GM12878 (cell line): ENCODE data around the gene VSTM4.

ENCODE experiments used
- ATF3 ChIP-seq: IDR thresholded peaks from 2 replicates; pipeline ENCODE4 v1.6.1; 2011; ENCODE audit warnings: low read depth, mild to moderate bottlenecking, low read length, moderate library complexity, borderline replicate concordance; ENCODE audit errors: extremely low read depth
- CBX3 ChIP-seq: fragments of 200-600 bp; sonication (generic); IDR thresholded peaks from 2 replicates; pipeline ENCODE4 v1.6.1; 2016; ENCODE audit warnings: low read depth, borderline replicate concordance
- CEBPB ChIP-seq, 2 experiments: fragments of 150-350 bp in 1 of 2; IDR thresholded peaks; 2 replicates each; pipeline ENCODE4 v1.6.1; 2012 to 2014; ENCODE audit warnings: low read depth in 2 of 2, low read length in 2 of 2, borderline replicate concordance in 1 of 2, inconsistent platforms in 1 of 2
- CTCF ChIP-seq, 3 experiments: IDR thresholded peaks in 2 of 3; conservative IDR thresholded peaks in 1 of 3; 2 replicates each; pipeline ENCODE4 v1.5.1; 2011; ENCODE audit warnings: low read depth in 3 of 3, low read length in 3 of 3, mild to moderate bottlenecking in 3 of 3, control low read depth in 2 of 3, moderate library complexity in 2 of 3, inconsistent platforms in 1 of 3, mixed read lengths in 1 of 3; ENCODE audit not compliant: control insufficient read depth in 2 of 3, insufficient read depth in 1 of 3; ENCODE audit errors: extremely low read depth in 1 of 3
- CUX1 ChIP-seq: IDR thresholded peaks from 2 replicates; pipeline ENCODE4 v1.6.1; 2012; ENCODE audit warnings: improper control_type of control experiment, low read depth, low read length; ENCODE audit not compliant: insufficient replicate concordance
- MYC ChIP-seq: IDR thresholded peaks from 2 replicates; pipeline ENCODE4 v1.6.1; 2011; ENCODE audit warnings: mild to moderate bottlenecking, low read length, moderate library complexity, inconsistent platforms; ENCODE audit not compliant: insufficient read depth, insufficient replicate concordance, insufficient read length, severe bottlenecking
- NFXL1 ChIP-seq: fragments of 450-650 bp; IDR thresholded peaks from 2 replicates; pipeline ENCODE4 v1.6.1; 2017; ENCODE audit warnings: antibody characterized with exemption, mild to moderate bottlenecking, borderline replicate concordance
- NRF1 ChIP-seq: conservative IDR thresholded peaks from 2 replicates; pipeline ENCODE4 v1.6.1; 2011; ENCODE audit warnings: mild to moderate bottlenecking, low read depth, low read length, improper control_type of control experiment
- POLR2A ChIP-seq: IDR thresholded peaks from 2 replicates; pipeline ENCODE4 v1.6.1; 2011; ENCODE audit warnings: low read depth, mild to moderate bottlenecking, low read length
- RAD21 ChIP-seq: IDR thresholded peaks from 2 replicates; pipeline ENCODE4 v1.6.1; 2011; ENCODE audit warnings: mild to moderate bottlenecking, low read depth, low read length, moderate library complexity; ENCODE audit not compliant: insufficient read depth
- SIX5 ChIP-seq: IDR thresholded peaks from 2 replicates; pipeline ENCODE4 v1.6.1; 2011; ENCODE audit warnings: mild to moderate bottlenecking, low read depth, low read length, moderate library complexity; ENCODE audit not compliant: severe bottlenecking
- SUPT20H ChIP-seq: IDR thresholded peaks from 2 replicates; pipeline ENCODE4 v1.6.1; 2011; ENCODE audit warnings: low read depth, mild to moderate bottlenecking, low read length, moderate library complexity, borderline replicate concordance; ENCODE audit not compliant: control insufficient read depth
- TAF1 ChIP-seq: IDR thresholded peaks from 2 replicates; pipeline ENCODE4 v1.6.1; 2011; ENCODE audit warnings: mild to moderate bottlenecking, low read depth, low read length, borderline replicate concordance
- ZNF274 ChIP-seq: IDR thresholded peaks from one replicate; pipeline ENCODE4 v1.8.0; 2011; ENCODE audit not compliant: insufficient read length, insufficient read depth

GRCh38 chr10:49114718-49115014, 656 bp downstream of the VSTM4 start:
- TF ChIP-seq ZNF274: no peak
- no peak for TF ChIP-seq POLR2A
- TF ChIP-seq CEBPB (IDR thresholded peaks at IDR 0.05; ENCODE audit: borderline replicate concordance in 1 of 2, low read depth in 2 of 2, low read length in 2 of 2): no peak
- no peak for TF ChIP-seq NFXL1
- TF ChIP-seq TAF1: no peak
- TF ChIP-seq RAD21: no peak
- TF ChIP-seq NRF1: no peak
- no peak for TF ChIP-seq CTCF (IDR thresholded peaks at IDR 0.05 in 2 of 3, conservative IDR thresholded peaks at IDR 0.05 in 1 of 3; ENCODE audit: control insufficient read depth in 2 of 3, extremely low read depth in 1 of 3, insufficient read depth in 1 of 3, low read depth in 3 of 3, low read length in 3 of 3)
- no peak for TF ChIP-seq SIX5
- no peak for TF ChIP-seq SUPT20H
- TF ChIP-seq MYC: no peak
- no peak for TF ChIP-seq CBX3
- TF ChIP-seq ATF3: no peak
- no peak for TF ChIP-seq CUX1
